ENCODE measurements around the gene POLR3B.

- TF ChIP-seq ZNF274 (IDR thresholded peaks at IDR 0.05; ENCODE audit: low read depth, low read length): no peak
- no peak for TF ChIP-seq SUZ12 (IDR thresholded peaks at IDR 0.05; ENCODE audit: extremely low read depth, insufficient read depth, insufficient read length)
- no peak for TF ChIP-seq YY1 (IDR thresholded peaks at IDR 0.05; ENCODE audit: insufficient read depth, insufficient read length)
Measured at GRCh38 chr12:106446419-106447092, 89.0 kb downstream of the POLR3B start.

Measured in NT2/D1 (cell line).